Caco-2 (cell line): ENCODE results near the gene KLHL29. TPM values are rescaled to one million over a fixed set of nuclear protein-coding genes. Genes with fewer than 3 reads are reported as not detected.

Experiments
- BruUV-seq: library from RNA; stranded (reverse); fragments of 400-500 nt; replicated peaks from 2 replicates; lab custom pipeline; 2021; lab: Mats Ljungman, UMichigan
- CTCF ChIA-PET: fragments of 300-600 bp; sonication (Branson Sonifier 250); formaldehyde crosslinking; loops from one replicate; lab custom pipeline; 2022; ENCODE audit warnings: antibody characterized with exemption; lab: Charles Lee
- POLR2A ChIA-PET: fragments of 300-600 bp; sonication (Branson Sonifier 250); formaldehyde crosslinking; loops from one replicate; lab custom pipeline; 2022; ENCODE audit warnings: antibody characterized with exemption; lab: Charles Lee
- DNase-seq, 2 experiments: peaks; one replicate each; pipeline versions ENCODE4 v3.0.0 to v3.0.0-alpha.2; 2020 to 2022
- H3K27me3 ChIP-seq: replicated peaks from 2 replicates; pipeline ENCODE4 v1.6.0; 2011; ENCODE audit warnings: low read length; ENCODE audit not compliant: control insufficient read depth, insufficient read depth
- H3K36me3 ChIP-seq: 2 replicates; pipeline ENCODE4 v1.5.1; 2011; ENCODE audit warnings: low read length; ENCODE audit not compliant: control insufficient read depth, insufficient read depth
- H3K4me1 ChIP-seq: fragments of 250-450 bp; sonication (Bioruptor Pico); 2 replicates; pipeline ENCODE4 v1.5.1; 2020; ENCODE audit warnings: mild to moderate bottlenecking
- H3K4me3 ChIP-seq: 2 replicates; pipeline ENCODE4 v1.5.1; 2011; ENCODE audit warnings: low read depth, mild to moderate bottlenecking, control low read depth, low read length
- H3K9me3 ChIP-seq: fragments of 250-450 bp; sonication (Bioruptor Pico); 2 replicates; pipeline ENCODE4 v1.5.1; 2020; ENCODE audit warnings: mild to moderate bottlenecking, moderate library complexity
- H3K27ac Mint-ChIP-seq: one replicate; pipeline ENCODE4 v1.8.0; 2022; ENCODE audit warnings: mixed read lengths; ENCODE audit not compliant: unreplicated experiment
- H3K27me3 Mint-ChIP-seq: one replicate; pipeline ENCODE4 v1.8.0; 2022; ENCODE audit warnings: mixed read lengths; ENCODE audit not compliant: insufficient read depth, unreplicated experiment
- H3K36me3 Mint-ChIP-seq: one replicate; pipeline ENCODE4 v1.8.0; 2022; ENCODE audit warnings: mild to moderate bottlenecking, mixed read lengths; ENCODE audit not compliant: insufficient read depth, unreplicated experiment
- H3K4me1 Mint-ChIP-seq: one replicate; pipeline ENCODE4 v1.8.0; 2022; ENCODE audit warnings: low read depth, mixed read lengths; ENCODE audit not compliant: unreplicated experiment
- H3K4me3 Mint-ChIP-seq: one replicate; pipeline ENCODE4 v1.8.0; 2022; ENCODE audit warnings: mild to moderate bottlenecking, moderate library complexity, mixed read lengths; ENCODE audit not compliant: unreplicated experiment
- H3K9me3 Mint-ChIP-seq: one replicate; pipeline ENCODE4 v1.8.0; 2022; ENCODE audit warnings: mixed read lengths; ENCODE audit not compliant: unreplicated experiment
- CTCF ChIP-seq, 2 experiments: fragments of 200-600 bp in 1 of 2; IDR thresholded peaks; 1 replicate in 1 of 2; 2 replicates in 1 of 2; pipeline versions ENCODE4 v1.5.1 to v1.8.0; 2011 to 2022; ENCODE audit warnings: antibody characterized with exemption in 1 of 2, control low read depth in 1 of 2, inconsistent platforms in 1 of 2, low read depth in 1 of 2, low read length in 1 of 2, mild to moderate bottlenecking in 1 of 2, moderate library complexity in 1 of 2; ENCODE audit not compliant: insufficient read depth in 1 of 2, severe bottlenecking in 1 of 2, unreplicated experiment in 1 of 2
- intact Hi-C: fragments of 100-400 bp; cut with micrococcal nuclease; formaldehyde crosslinking; loops from one replicate; pipeline ENCODE4 v1.10.0; 2022; ENCODE audit not compliant: unreplicated experiment
- total RNA-seq: library from RNA; stranded (reverse); gene quantifications from 2 replicates; pipeline ENCODE4 v1.2.3, GENCODE V29; 2022

Gene KLHL29
- total RNA-seq, 1 experiment from 2014 or later, result 0.61 TPM

- H3K4me1 ChIP-seq, result no peaks in the 10 kb centered on the region
- Mint-ChIP-seq H3K27ac (no peak overlapping the region), H3K4me1 (no peaks in the 10 kb centered on the region), H3K9me3 (no peaks in the 10 kb centered on the region), H3K36me3 (no peaks in the 10 kb centered on the region), H3K4me3 (no peak overlapping the region), H3K27me3 (peaks cover 4% of the 10 kb centered on the region)
- POLR2A ChIA-PET, result no interaction called here
- no peaks in the 10 kb centered on the region; the same call in 1 of the 2 replicates for H3K27me3 ChIP-seq
- no peak overlapping the region for H3K4me3 ChIP-seq
- CTCF ChIA-PET, result no interaction called here
- H3K9me3 ChIP-seq, result no peaks in the 10 kb centered on the region
- intact Hi-C loops, result loop anchor here (5.0 kb wide), 1 partner anchor 200 kb away; no protein-coding TSS in a partner anchor
- no peak for DNase-seq
- BruUV-seq, result no TSS peak
- TF ChIP-seq CTCF (IDR thresholded peaks at IDR 0.05; ENCODE audit: insufficient read depth in 1 of 2, low read depth in 1 of 2, low read length in 1 of 2, severe bottlenecking in 1 of 2, unreplicated experiment in 1 of 2), result no peak
- H3K36me3 ChIP-seq, result no peaks in the 10 kb centered on the region
Measured at GRCh38 chr2:23567161-23567756, 182.3 kb downstream of the KLHL29 start.

GRCh38 chr2:23568211-23568610, 183.2 kb downstream of the KLHL29 start:
- BruUV-seq, result no TSS peak
- Mint-ChIP-seq H3K9me3 (no peaks in the 10 kb centered on the region), H3K27ac (no peak overlapping the region), H3K27me3 (peaks cover 6% of the 10 kb centered on the region), H3K4me3 (no peak overlapping the region), H3K4me1 (no peaks in the 10 kb centered on the region), H3K36me3 (no peaks in the 10 kb centered on the region)
- H3K9me3 ChIP-seq, result no peaks in the 10 kb centered on the region
- no peak for DNase-seq
- no peak for TF ChIP-seq CTCF (IDR thresholded peaks at IDR 0.05; ENCODE audit: insufficient read depth in 1 of 2, low read depth in 1 of 2, low read length in 1 of 2, severe bottlenecking in 1 of 2, unreplicated experiment in 1 of 2)
- no peak overlapping the region for H3K4me3 ChIP-seq
- H3K4me1 ChIP-seq, result no peaks in the 10 kb centered on the region
- POLR2A ChIA-PET, result no interaction called here
- intact Hi-C loops, result loop anchor here (5.0 kb wide), 1 partner anchor 201 kb away; no protein-coding TSS in a partner anchor
- no peaks in the 10 kb centered on the region; the same call in 1 of the 2 replicates for H3K27me3 ChIP-seq
- no peaks in the 10 kb centered on the region for H3K36me3 ChIP-seq
- CTCF ChIA-PET, result no interaction called here

- Mint-ChIP-seq H3K4me3 (no peak overlapping the region), H3K36me3 (no peaks in the 10 kb centered on the region), H3K4me1 (no peaks in the 10 kb centered on the region), H3K27ac (no peak overlapping the region), H3K27me3 (peaks cover 6% of the 10 kb centered on the region), H3K9me3 (no peaks in the 10 kb centered on the region)
- H3K4me1 ChIP-seq, result no peaks in the 10 kb centered on the region
- TF ChIP-seq CTCF (IDR thresholded peaks at IDR 0.05; ENCODE audit: insufficient read depth in 1 of 2, low read depth in 1 of 2, low read length in 1 of 2, severe bottlenecking in 1 of 2, unreplicated experiment in 1 of 2), result no peak
- intact Hi-C loops, result loop anchor here (5.0 kb wide), 1 partner anchor 201 kb away; no protein-coding TSS in a partner anchor
- DNase-seq, result no peak
- H3K36me3 ChIP-seq, result no peaks in the 10 kb centered on the region
- CTCF ChIA-PET, result no interaction called here
- H3K27me3 ChIP-seq, result no peaks in the 10 kb centered on the region; the same call in 1 of the 2 replicates
- no TSS peak for BruUV-seq
- H3K9me3 ChIP-seq, result no peaks in the 10 kb centered on the region
- POLR2A ChIA-PET, result no interaction called here
- no peak overlapping the region for H3K4me3 ChIP-seq
Measured at GRCh38 chr2:23568626-23569190, 183.7 kb downstream of the KLHL29 start.
